Body of pancreas (tissue), 4 donors: Measurements from ENCODE around the gene CILP.

ENCODE experiments used
- POLR2A ChIP-seq, 3 donors: fragments of 450-650 bp; IDR thresholded peaks; one replicate each; pipeline ENCODE4 v1.6.1; 2016; ENCODE audit warnings: antibody characterized with exemption in 3 of 3, mild to moderate bottlenecking in 2 of 3
- TF ChIP-seq, protein P1 (sequence below), 7 experiments: fragments of 450-650 bp in 4 of 7; fragments of 200-600 bp in 3 of 7; sonication (generic) in 3 of 7; IDR thresholded peaks; one replicate each; pipeline ENCODE4 v1.5.1; 2016 to 2019; ENCODE audit warnings: antibody characterized with exemption in 7 of 7

DNA sequence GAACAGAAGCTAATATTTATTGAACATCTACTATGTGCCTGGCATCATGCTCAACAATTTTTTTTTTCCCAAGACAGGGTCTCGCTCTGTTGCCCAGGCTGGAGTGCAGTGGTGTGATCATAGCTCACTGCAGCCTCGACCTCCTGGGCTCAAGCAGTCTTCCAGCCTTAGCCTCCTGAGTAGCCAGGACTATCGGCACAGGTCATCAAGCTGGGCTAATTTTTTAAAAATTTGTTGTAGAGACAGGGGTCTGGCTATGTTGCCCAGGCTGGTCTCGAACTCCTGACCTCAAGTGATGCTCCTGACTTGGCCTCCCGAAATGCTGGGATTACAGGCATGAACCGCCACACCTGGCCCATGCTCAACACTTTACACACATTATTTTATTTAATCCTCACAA lies 35.7 kb upstream of the CILP start:
- TF ChIP-seq, protein P1, sequence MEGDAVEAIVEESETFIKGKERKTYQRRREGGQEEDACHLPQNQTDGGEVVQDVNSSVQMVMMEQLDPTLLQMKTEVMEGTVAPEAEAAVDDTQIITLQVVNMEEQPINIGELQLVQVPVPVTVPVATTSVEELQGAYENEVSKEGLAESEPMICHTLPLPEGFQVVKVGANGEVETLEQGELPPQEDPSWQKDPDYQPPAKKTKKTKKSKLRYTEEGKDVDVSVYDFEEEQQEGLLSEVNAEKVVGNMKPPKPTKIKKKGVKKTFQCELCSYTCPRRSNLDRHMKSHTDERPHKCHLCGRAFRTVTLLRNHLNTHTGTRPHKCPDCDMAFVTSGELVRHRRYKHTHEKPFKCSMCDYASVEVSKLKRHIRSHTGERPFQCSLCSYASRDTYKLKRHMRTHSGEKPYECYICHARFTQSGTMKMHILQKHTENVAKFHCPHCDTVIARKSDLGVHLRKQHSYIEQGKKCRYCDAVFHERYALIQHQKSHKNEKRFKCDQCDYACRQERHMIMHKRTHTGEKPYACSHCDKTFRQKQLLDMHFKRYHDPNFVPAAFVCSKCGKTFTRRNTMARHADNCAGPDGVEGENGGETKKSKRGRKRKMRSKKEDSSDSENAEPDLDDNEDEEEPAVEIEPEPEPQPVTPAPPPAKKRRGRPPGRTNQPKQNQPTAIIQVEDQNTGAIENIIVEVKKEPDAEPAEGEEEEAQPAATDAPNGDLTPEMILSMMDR (IDR thresholded peaks at IDR 0.05): no peak
- TF ChIP-seq POLR2A (IDR thresholded peaks at IDR 0.05): no peak
